Keratinocyte (primary cell): ENCODE measurements around the gene CNNM3. TPM values are rescaled to one million over a fixed set of nuclear protein-coding genes. Genes with fewer than 3 reads are reported as not detected.

Source experiments
- DNase-seq: peaks from one replicate; pipeline ENCODE4 v3.0.0-alpha.2; 2011; ENCODE audit warnings: low read depth, missing footprints, low spot score
- FAIRE-seq: peaks from 2 replicates; lab custom pipeline; 2011; peaks lifted over from hg19 to GRCh38; lab: Jason Lieb, UNC
- H2AFZ ChIP-seq: 2 replicates; pipeline ENCODE4 v1.6.0; 2012; ENCODE audit warnings: low read length, control low read depth, inconsistent platforms; ENCODE audit not compliant: control insufficient read depth
- H3K27ac ChIP-seq: 2 replicates; pipeline ENCODE4 v1.5.1; 2011; ENCODE audit warnings: low read length; ENCODE audit not compliant: control insufficient read depth, insufficient read depth
- H3K27me3 ChIP-seq: 3 replicates; pipeline ENCODE4 v1.6.0; 2011; ENCODE audit warnings: low read length; ENCODE audit not compliant: control insufficient read depth, insufficient read depth; ENCODE audit errors: extremely low read depth
- H3K36me3 ChIP-seq, 2 experiments: 2 replicates in 1 of 2; 3 replicates in 1 of 2; pipeline ENCODE4 v1.5.1; 2011; ENCODE audit warnings: low read length in 2 of 2, mild to moderate bottlenecking in 1 of 2; ENCODE audit not compliant: control insufficient read depth in 2 of 2, insufficient read depth in 2 of 2; ENCODE audit errors: extremely low read depth in 1 of 2
- H3K4me1 ChIP-seq: 3 replicates; pipeline ENCODE4 v1.5.1; 2011; ENCODE audit warnings: low read length; ENCODE audit not compliant: control insufficient read depth, insufficient read depth; ENCODE audit errors: extremely low read depth
- H3K4me2 ChIP-seq: 3 replicates; pipeline ENCODE4 v1.6.0; 2011; ENCODE audit warnings: low read depth, low read length; ENCODE audit not compliant: control insufficient read depth, insufficient read depth; ENCODE audit errors: extremely low read depth
- H3K4me3 ChIP-seq, 3 experiments: fragments of 200-600 bp in 1 of 3; sonication (generic) in 1 of 3; 2 replicates in 2 of 3; 3 replicates in 1 of 3; pipeline ENCODE4 v1.5.1; 2011 to 2016; ENCODE audit warnings: low read length in 3 of 3, mild to moderate bottlenecking in 3 of 3, control low read depth in 2 of 3, inconsistent platforms in 1 of 3, low read depth in 1 of 3, mixed read lengths in 1 of 3, mixed run types in 1 of 3, moderate library complexity in 1 of 3; ENCODE audit not compliant: control insufficient read depth in 2 of 3, insufficient read depth in 2 of 3; ENCODE audit errors: extremely low read depth in 1 of 3
- H3K79me2 ChIP-seq: 2 replicates; pipeline ENCODE4 v1.6.0; 2012; ENCODE audit warnings: low read length; ENCODE audit not compliant: control insufficient read depth, insufficient read depth
- H3K9ac ChIP-seq: 3 replicates; pipeline ENCODE4 v1.6.0; 2011; ENCODE audit warnings: low read length; ENCODE audit not compliant: control insufficient read depth, insufficient read depth; ENCODE audit errors: extremely low read depth
- H3K9me1 ChIP-seq: 3 replicates; pipeline ENCODE4 v1.6.0; 2011; ENCODE audit warnings: low read length; ENCODE audit not compliant: control insufficient read depth, insufficient read depth; ENCODE audit errors: extremely low read depth
- H3K9me3 ChIP-seq: 2 replicates; pipeline ENCODE4 v1.5.1; 2012; ENCODE audit warnings: low read depth, low read length; ENCODE audit not compliant: control insufficient read depth
- H4K20me1 ChIP-seq: 3 replicates; pipeline ENCODE4 v1.6.0; 2011; ENCODE audit warnings: low read length; ENCODE audit not compliant: control insufficient read depth, insufficient read depth; ENCODE audit errors: extremely low read depth
- CTCF ChIP-seq, 3 experiments: IDR thresholded peaks in 1 of 3; conservative IDR thresholded peaks in 1 of 3; optimal IDR thresholded peaks in 1 of 3; 2 replicates in 2 of 3; 3 replicates in 1 of 3; pipeline versions ENCODE3 to v1.5.1; 2011; ENCODE audit warnings: low read length in 3 of 3, mild to moderate bottlenecking in 3 of 3, moderate library complexity in 2 of 3, control low read depth in 1 of 3, inconsistent platforms in 1 of 3; ENCODE audit not compliant: insufficient read depth in 2 of 3; ENCODE audit errors: extremely low read depth in 1 of 3
- EZH2 ChIP-seq: IDR thresholded peaks from one replicate; pipeline ENCODE4 v1.6.1; 2012; ENCODE audit warnings: inconsistent platforms, mild to moderate bottlenecking, low read length, moderate library complexity
- dilution Hi-C: fragments of 300-500 bp; cut with MboI; formaldehyde crosslinking; loops from one replicate; pipeline ENCODE4 v1.7.0; 2020; ENCODE audit warnings: low sequenced_read_pairs; ENCODE audit not compliant: extremely low pct_ligation_motif_present
- polyA minus RNA-seq, 3 experiments: library from RNA; depleted of rRNA, polyadenylated mRNA; stranded (reverse); fragments of >200 nt; gene quantifications; 1 replicate in 1 of 3; 2 replicates in 1 of 3; 3 replicates in 1 of 3; pipeline ENCODE4 v1.2.3, GENCODE V29; 2011
- polyA plus RNA-seq, 5 experiments: library from polyadenylated mRNA; depleted of rRNA in 3 of 5; stranded (reverse) in 3 of 5; stranded (forward) in 1 of 5; unstranded in 1 of 5; fragments of >200 nt; gene quantifications; 1 replicate in 1 of 5; 2 replicates in 3 of 5; 3 replicates in 1 of 5; pipeline versions ENCODE4 v1.2.1 to v1.2.3, GENCODE V29; 2011 to 2012; ENCODE audit warnings: missing spikeins in 2 of 5, low read depth in 1 of 5, low replicate concordance in 1 of 5

The CNNM3 gene
- 2.3 to 3.1 TPM (median 2.6 TPM) in 3 replicates for polyA plus RNA-seq
- polyA plus RNA-seq (2011; ENCODE audit: low read depth), result 2.1 TPM
- 1.4 and 1.7 TPM in 2 replicates for polyA plus RNA-seq (2011; cell fraction: cytosol; rRNA removed)
- polyA plus RNA-seq (2011; cell fraction: nucleus; rRNA removed), result 7.0 and 8.3 TPM in 2 replicates
- polyA plus RNA-seq (2012; ENCODE audit: low replicate concordance), result 3.9 and 5.2 TPM in 2 replicates
- polyA minus RNA-seq, result 5.6 to 11.6 TPM (median 10.5 TPM) in 3 replicates
- polyA minus RNA-seq (2011; cell fraction: cytosol; rRNA and poly(A)+ RNA removed), result 3.1 TPM
- 8.3 and 10.9 TPM in 2 replicates for polyA minus RNA-seq (2011; cell fraction: nucleus; rRNA and poly(A)+ RNA removed)

GRCh38 chr2:96816127-96816835 is at the start of gene CNNM3:
Gene CNNM3 (plus strand): TSS chr2:96816268. CDS start chr2:96816278, 10 bp downstream.
- Histone ChIP-seq H3K4me2 (peak within 1 kb of the TSS; percentile 94), H3K27ac (peak within 1 kb of the TSS; percentile 48), H3K36me3 (peaks cover 0 to 1% of the 10 kb centered on the region in 2 experiments), H3K79me2 (peaks cover 5% of the 10 kb centered on the region), H3K27me3 (no peaks in the 10 kb centered on the region), H3K9ac (peak within 1 kb of the TSS; percentile 64), H3K9me1 (no peaks in the 10 kb centered on the region), H4K20me1 (peaks cover 3% of the 10 kb centered on the region), H3K4me1 (peaks cover 14% of the 10 kb centered on the region), H2AFZ (peak within 1 kb of the TSS; percentile 85), H3K9me3 (no peaks in the 10 kb centered on the region), H3K4me3 (peak within 1 kb of the TSS; percentile 53 to 74 (median 63))
- TF ChIP-seq CTCF (optimal IDR thresholded peaks at IDR 0.05 in 1 of 3, IDR thresholded peaks at IDR 0.05 in 1 of 3, conservative IDR thresholded peaks at IDR 0.05 in 1 of 3; ENCODE audit: extremely low read depth in 1 of 3, insufficient read depth in 2 of 3, low read length in 3 of 3) (peak in 2 of 3 experiments; percentile 61 to 66), EZH2 (no peak)
- DNase-seq, result peak; percentile 33
- dilution Hi-C loops, result no loop called here
- no peak for FAIRE-seq

GRCh38 chr2:96767135-96767871 is 48.8 kb upstream of the CNNM3 start:
- TF ChIP-seq CTCF (optimal IDR thresholded peaks at IDR 0.05 in 1 of 3, IDR thresholded peaks at IDR 0.05 in 1 of 3, conservative IDR thresholded peaks at IDR 0.05 in 1 of 3; ENCODE audit: extremely low read depth in 1 of 3, insufficient read depth in 2 of 3, low read length in 3 of 3), result no peak
- TF ChIP-seq EZH2, result no peak
- H3K27ac ChIP-seq, result no peak overlapping the region
- H3K9me1 ChIP-seq, result no peaks in the 10 kb centered on the region
- H3K9me3 ChIP-seq, result no peaks in the 10 kb centered on the region
- H2AFZ ChIP-seq, result no peak overlapping the region
- no peaks in the 10 kb centered on the region for H3K79me2 ChIP-seq
- H4K20me1 ChIP-seq, result no peaks in the 10 kb centered on the region
- H3K4me2 ChIP-seq, result no peak overlapping the region
- no peak overlapping the region for H3K4me3 ChIP-seq
- dilution Hi-C loops, result no loop called here
- no peak overlapping the region for H3K9ac ChIP-seq
- peaks cover 44% of the 10 kb centered on the region for H3K4me1 ChIP-seq
- no peaks in the 10 kb centered on the region for H3K36me3 ChIP-seq
- no peak for DNase-seq
- no peak for FAIRE-seq
- H3K27me3 ChIP-seq, result no peaks in the 10 kb centered on the region
